22Rv1 (cell line): ENCODE data around the gene PRKCE.

Source experiments
- H3K27ac ChIP-seq: fragments of 450-650 bp; 2 replicates; pipeline ENCODE4 v1.5.1; 2017
- ZFX ChIP-seq: fragments of 450-650 bp; IDR thresholded peaks from 2 replicates; pipeline ENCODE4 v1.6.1; 2017; ENCODE audit warnings: antibody characterized with exemption, borderline replicate concordance
- TF ChIP-seq, protein P1 (sequence below): fragments of 450-650 bp; IDR thresholded peaks from 2 replicates; pipeline ENCODE4 v1.5.1; 2017; ENCODE audit warnings: mild to moderate bottlenecking

PRKCE gene

GRCh38 chr2:46106690-46107089 lies 455.2 kb downstream of the PRKCE start:
- no peak overlapping the region for H3K27ac ChIP-seq
- TF ChIP-seq ZFX = no peak
- TF ChIP-seq, protein P1, sequence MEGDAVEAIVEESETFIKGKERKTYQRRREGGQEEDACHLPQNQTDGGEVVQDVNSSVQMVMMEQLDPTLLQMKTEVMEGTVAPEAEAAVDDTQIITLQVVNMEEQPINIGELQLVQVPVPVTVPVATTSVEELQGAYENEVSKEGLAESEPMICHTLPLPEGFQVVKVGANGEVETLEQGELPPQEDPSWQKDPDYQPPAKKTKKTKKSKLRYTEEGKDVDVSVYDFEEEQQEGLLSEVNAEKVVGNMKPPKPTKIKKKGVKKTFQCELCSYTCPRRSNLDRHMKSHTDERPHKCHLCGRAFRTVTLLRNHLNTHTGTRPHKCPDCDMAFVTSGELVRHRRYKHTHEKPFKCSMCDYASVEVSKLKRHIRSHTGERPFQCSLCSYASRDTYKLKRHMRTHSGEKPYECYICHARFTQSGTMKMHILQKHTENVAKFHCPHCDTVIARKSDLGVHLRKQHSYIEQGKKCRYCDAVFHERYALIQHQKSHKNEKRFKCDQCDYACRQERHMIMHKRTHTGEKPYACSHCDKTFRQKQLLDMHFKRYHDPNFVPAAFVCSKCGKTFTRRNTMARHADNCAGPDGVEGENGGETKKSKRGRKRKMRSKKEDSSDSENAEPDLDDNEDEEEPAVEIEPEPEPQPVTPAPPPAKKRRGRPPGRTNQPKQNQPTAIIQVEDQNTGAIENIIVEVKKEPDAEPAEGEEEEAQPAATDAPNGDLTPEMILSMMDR = no peak

DNA sequence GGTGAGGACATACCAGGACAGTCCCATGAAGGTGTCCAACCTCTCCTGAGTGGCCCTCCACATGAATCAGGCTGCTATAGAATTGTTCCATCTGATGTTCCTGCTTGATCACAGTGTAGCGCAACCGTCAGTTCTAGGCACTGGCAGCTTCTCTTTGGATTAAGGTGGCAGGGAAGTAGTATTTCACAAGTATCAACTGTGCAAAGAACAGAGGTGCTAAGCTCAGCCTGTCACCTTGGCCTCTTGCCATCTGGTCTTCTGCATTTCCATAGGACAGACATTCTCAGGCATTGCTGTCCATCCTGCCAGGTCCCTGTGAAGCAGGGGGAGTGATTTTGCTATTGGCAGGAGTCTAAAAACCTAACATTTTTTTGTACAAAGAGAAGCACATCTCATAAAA lies 463.5 kb downstream of the PRKCE start:
- no peak overlapping the region for H3K27ac ChIP-seq
- no peak for TF ChIP-seq ZFX
- TF ChIP-seq, protein P1 = no peak

DNA sequence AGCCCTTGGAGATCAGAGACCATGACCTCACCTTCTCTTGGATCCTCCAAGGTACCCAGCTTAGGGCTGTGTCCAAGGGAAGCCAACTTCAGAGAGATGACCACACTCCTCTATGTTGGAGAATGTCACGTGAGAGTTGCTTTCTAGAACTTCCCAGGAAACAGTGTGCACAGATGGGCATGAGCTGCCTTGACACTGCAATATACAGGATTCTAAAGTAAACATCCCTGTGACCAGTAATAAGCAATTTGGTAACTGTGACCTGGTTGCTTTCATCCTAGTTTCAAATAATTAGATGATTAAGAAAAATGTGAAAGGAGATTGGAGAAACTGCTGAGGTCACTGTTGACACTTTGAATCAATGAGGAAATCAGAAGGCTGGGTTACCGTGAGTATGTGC lies 464.7 kb downstream of the PRKCE start:
- no peak overlapping the region for H3K27ac ChIP-seq

DNA sequence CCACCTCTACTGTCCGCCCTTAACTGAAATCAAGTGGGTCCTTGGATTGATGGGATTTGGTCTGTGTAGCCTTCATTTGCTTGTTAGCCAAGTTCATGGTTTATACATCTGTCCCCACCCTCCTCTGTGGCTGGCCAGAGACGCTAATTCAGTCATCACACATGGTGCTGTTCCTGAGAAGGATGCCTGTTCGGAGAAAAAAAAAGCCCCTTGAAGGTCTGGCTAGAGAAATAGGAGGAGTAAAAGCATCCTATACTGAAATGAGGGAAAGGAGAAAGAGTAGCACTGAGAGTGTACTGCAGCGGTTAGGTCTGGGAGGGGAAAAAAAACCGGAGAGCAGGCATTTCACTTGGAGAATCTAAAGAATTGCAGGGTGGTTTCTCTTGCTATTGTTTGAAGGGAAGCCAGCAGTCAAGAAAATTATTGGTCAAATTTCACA lies 465.1 kb downstream of the PRKCE start:
- H3K27ac ChIP-seq = no peak overlapping the region
- TF ChIP-seq, protein P1 = no peak
- no peak for TF ChIP-seq ZFX

More for the DNA sequence above, 464.7 kb downstream of the PRKCE start:
- no peak for TF ChIP-seq ZFX
- TF ChIP-seq, protein P1 = no peak

GRCh38 chr2:46117379-46117778 lies 465.9 kb downstream of the PRKCE start:
- TF ChIP-seq, protein P1 = no peak
- no peak for TF ChIP-seq ZFX
- H3K27ac ChIP-seq = no peak overlapping the region

DNA sequence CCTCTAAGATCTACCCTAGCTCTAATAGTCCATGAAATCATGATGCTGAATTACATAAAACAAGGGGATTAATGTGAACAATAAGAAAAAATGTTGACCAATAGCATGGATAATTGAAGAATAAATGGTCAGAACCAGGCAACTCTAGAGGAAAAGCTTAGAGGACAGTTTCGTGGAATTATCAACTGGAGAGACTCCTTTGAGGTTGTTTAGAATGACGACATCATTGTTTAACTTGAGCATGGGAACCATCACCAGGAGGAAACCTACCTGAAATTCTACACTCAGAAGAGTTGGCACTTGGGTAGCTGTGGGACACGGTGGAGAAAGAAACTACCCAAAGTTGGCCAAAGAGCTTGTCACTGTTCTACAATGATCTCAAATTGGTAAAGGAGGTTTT lies 466.5 kb downstream of the PRKCE start:
- TF ChIP-seq, protein P1 = no peak
- no peak for TF ChIP-seq ZFX
- no peak overlapping the region for H3K27ac ChIP-seq

GRCh38 chr2:46118656-46119371 lies 467.3 kb downstream of the PRKCE start:
- H3K27ac ChIP-seq = no peak overlapping the region
- TF ChIP-seq, protein P1 = no peak
- no peak for TF ChIP-seq ZFX
